Uterus (tissue), 4 donors: ENCODE data around the gene REG4. TPM values are rescaled to one million over a fixed set of nuclear protein-coding genes. Genes with fewer than 3 reads are reported as not detected.
A peak's percentile ranks its signal among the peaks of the same experiment; 100 is the strongest.

ENCODE experiments used
- DNase-seq, 2 donors: peaks; one replicate each; pipeline ENCODE4 v3.0.0-alpha.2; 2019 to 2020
- H3K27ac ChIP-seq, 2 donors: fragments of 200-600 bp; sonication (generic); 1 replicate in 1 of 2; 2 replicates in 1 of 2; pipeline ENCODE4 v1.5.1; 2016 to 2018
- H3K27me3 ChIP-seq, 2 donors: fragments of 200-600 bp; sonication (generic); one replicate each; pipeline ENCODE4 v1.5.1; 2018 to 2019; ENCODE audit warnings: control low read depth in 1 of 2
- H3K36me3 ChIP-seq, 2 donors: fragments of 200-600 bp; sonication (generic); one replicate each; pipeline ENCODE4 v1.5.1; 2019; ENCODE audit warnings: control low read depth in 1 of 2
- H3K4me1 ChIP-seq, 2 donors: fragments of 200-600 bp; sonication (generic); one replicate each; pipeline ENCODE4 v1.5.1; 2018 to 2019; ENCODE audit warnings: control low read depth in 1 of 2
- H3K4me3 ChIP-seq, 2 donors: fragments of 200-600 bp; sonication (generic); 1 replicate in 1 of 2; 2 replicates in 1 of 2; pipeline ENCODE4 v1.5.1; 2018 to 2019; ENCODE audit warnings: mild to moderate bottlenecking in 1 of 2
- H3K9me3 ChIP-seq, 2 donors: fragments of 200-600 bp; sonication (generic); one replicate each; pipeline ENCODE4 v1.5.1; 2019; ENCODE audit warnings: control low read depth in 1 of 2
- CTCF ChIP-seq, 4 experiments: fragments of 200-600 bp in 2 of 4; fragments of 450-650 bp in 2 of 4; sonication (generic) in 2 of 4; IDR thresholded peaks; one replicate each; pipeline ENCODE4 v1.5.1; 2016 to 2019; ENCODE audit warnings: antibody characterized with exemption in 4 of 4, mild to moderate bottlenecking in 2 of 4, moderate library complexity in 1 of 4
- POLR2A ChIP-seq, 2 donors: fragments of 450-650 bp; IDR thresholded peaks; one replicate each; pipeline ENCODE4 v1.6.1; 2016; ENCODE audit warnings: antibody characterized with exemption in 2 of 2, mild to moderate bottlenecking in 1 of 2, moderate library complexity in 1 of 2
- intact Hi-C: fragments of 100-400 bp; cut with DNase I; formaldehyde crosslinking; loops from one replicate; pipeline ENCODE4 v1.15.1; 2023; ENCODE audit warnings: low total_unique reads
- total RNA-seq, 4 donors: library from RNA; depleted of rRNA in 3 of 4; stranded (reverse); fragments of >200 nt in 3 of 4; gene quantifications; one replicate each; pipeline versions ENCODE4 v1.1.0 to v1.2.4, GENCODE V29; 2014 to 2023
- donor health status: DM: yes; HTN: yes; CAD: no.

The REG4 gene
- total RNA-seq, 4 donors from 2014 or later, result not detected

DNA sequence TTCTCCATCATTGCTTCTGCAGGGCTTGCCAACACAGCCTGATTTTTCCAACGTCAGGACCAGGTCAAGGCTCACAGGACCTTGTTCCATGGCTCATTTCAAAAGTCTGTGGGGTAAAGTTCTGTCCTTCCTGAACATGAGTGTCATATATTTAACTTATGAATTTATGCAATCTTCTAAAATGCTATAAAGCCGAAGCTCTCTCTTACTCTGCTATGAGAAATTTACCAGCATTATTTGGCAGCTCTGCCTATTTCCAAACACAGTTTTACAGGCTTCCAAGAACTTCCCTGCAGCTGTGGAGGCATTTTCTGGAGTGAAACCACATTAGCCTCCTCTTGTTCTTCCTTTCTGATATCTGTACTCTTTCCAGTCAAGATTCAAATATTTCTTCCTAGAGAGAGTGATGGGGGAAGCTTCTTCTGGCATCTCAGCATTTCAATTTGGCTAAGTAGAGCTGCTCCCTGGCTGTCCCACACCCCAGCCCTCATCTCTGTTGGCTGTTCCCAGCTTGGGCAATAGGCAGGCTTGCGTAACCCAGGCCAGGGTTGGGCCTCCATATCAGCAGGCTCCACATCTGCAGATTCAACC is 27.0 kb downstream of the REG4 start:
- no peaks in the 10 kb centered on the region for H3K4me1 ChIP-seq
- intact Hi-C loops, result no loop called here
- no peaks in the 10 kb centered on the region for H3K9me3 ChIP-seq
- no peak overlapping the region for H3K27ac ChIP-seq
- TF ChIP-seq CTCF (IDR thresholded peaks at IDR 0.05), result no peak
- no peak for TF ChIP-seq POLR2A (IDR thresholded peaks at IDR 0.05)
- no peak overlapping the region for H3K4me3 ChIP-seq
- no peaks in the 10 kb centered on the region for H3K27me3 ChIP-seq
- H3K36me3 ChIP-seq, result no peaks in the 10 kb centered on the region
- peak; percentile 39 to 65 for DNase-seq

DNA sequence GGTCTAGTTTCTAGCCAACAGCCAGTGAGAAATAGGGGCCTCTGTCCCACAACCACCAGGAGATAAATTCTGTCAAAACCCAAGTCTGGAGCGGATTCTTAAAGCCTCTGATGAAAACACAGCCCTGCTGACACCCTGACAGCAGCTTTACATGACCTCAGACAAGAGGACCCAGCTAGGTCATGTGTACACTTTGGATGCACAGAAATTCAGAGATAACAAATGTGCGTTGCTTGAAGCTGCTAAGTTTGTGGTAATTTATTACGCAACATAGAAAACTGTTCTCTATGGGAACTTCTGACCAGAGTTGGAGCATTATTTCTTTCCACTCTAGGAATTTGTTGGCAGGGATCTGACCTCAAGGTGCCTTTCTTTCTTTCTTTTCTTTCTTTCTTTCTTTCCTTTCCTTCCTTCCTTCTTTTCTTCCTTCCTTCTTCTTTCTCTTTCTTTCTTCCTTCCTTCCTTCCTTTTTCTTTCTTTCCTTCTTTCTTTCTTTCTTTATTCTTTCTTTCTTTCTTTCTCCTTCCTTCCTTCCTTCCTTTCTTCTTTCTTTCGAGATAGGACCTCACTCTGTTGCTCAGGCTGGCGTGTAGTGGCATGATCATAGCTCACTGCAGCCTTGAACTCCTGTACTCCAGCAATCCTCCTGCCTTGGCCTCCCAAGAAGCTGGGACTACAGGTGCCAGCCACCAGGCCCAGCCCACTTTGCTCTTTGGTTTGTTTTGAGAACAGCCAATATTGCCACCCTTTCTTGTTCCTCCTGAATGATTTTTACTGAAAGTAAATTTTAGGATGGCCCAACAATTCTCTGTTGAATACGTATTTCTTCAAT is 27.7 kb downstream of the REG4 start:
- H3K27me3 ChIP-seq, result no peaks in the 10 kb centered on the region
- H3K4me1 ChIP-seq, result no peaks in the 10 kb centered on the region
- no peaks in the 10 kb centered on the region for H3K36me3 ChIP-seq
- H3K4me3 ChIP-seq, result no peak overlapping the region
- intact Hi-C loops, result no loop called here
- DNase-seq, result no peak
- TF ChIP-seq POLR2A (IDR thresholded peaks at IDR 0.05) (no peak), CTCF (IDR thresholded peaks at IDR 0.05) (no peak)
- H3K9me3 ChIP-seq, result no peaks in the 10 kb centered on the region
- H3K27ac ChIP-seq, result no peak overlapping the region

DNA sequence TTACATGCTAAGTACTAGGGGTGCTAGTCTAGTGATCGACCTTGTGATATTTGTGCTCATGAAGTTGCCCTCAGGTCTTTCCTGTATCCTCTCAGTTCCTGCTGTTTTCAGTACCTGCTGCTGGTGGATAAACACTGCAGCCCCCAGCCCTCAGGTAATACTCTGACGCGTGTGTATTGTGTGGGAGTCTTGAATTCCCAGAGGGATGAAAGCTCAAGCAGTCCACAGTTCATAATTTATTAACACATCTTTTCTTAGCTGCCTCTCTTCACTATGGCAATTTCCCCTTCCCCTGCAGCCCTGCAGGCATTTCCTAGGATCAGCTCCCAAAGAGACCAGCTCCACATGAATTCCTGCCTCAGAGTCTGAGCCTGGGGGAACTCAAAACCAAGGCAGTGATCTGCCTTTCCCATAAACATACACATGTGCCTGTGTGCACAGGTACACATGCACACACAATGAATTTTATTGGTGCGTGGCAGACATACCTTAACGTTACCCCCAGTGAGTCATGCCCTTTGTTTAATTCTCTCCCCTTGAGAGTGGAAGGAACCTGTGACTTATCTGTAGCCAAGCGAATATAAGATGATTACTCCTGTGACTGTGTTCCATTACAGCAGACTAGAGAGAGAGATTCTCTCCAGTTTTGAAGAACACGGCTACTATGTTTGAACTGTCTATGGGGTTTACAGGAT is 28.5 kb downstream of the REG4 start:
- Histone ChIP-seq H3K4me1 (no peaks in the 10 kb centered on the region), H3K4me3 (no peak overlapping the region), H3K27me3 (no peaks in the 10 kb centered on the region), H3K36me3 (no peaks in the 10 kb centered on the region), H3K9me3 (no peaks in the 10 kb centered on the region), H3K27ac (no peak overlapping the region)
- intact Hi-C loops, result no loop called here
- DNase-seq, result no peak
- TF ChIP-seq CTCF (IDR thresholded peaks at IDR 0.05) (no peak), POLR2A (IDR thresholded peaks at IDR 0.05) (no peak)

DNA sequence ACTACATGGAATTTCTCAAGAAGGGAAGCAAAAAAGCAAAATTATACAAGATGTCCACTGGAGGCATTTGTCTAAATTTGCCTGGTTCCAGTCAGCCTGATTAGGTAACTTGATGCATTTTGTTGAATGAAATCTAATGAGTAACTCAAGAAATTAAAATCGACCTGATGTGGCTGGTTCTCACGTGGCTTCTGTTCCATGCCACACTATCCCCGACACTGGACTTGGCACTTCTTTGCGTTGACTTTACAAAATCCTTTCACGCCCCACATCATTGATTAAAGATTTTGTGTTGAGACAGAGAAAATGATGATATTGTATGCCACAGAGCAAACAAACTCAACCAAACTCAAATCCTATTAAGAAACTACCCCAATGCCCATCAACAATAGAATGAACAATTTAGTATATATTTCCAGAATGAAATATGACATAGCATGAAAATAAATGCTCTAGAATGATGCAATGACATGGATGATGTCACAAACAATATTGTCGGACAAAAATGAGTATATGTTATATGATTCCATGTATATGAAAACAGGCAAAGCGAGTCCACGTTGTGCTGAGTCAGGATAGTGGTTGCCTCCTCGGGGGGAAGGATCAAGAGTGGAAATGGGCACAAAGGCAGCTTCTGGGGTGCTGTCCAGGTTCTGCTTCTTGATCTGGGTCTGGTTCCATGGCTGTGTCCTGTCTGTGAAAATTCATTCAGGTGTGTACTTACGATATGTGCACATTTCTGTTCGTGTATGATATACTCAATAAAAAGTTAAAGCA is 29.6 kb downstream of the REG4 start:
- TF ChIP-seq CTCF (IDR thresholded peaks at IDR 0.05), result no peak
- TF ChIP-seq POLR2A (IDR thresholded peaks at IDR 0.05), result no peak
- Histone ChIP-seq H3K27me3 (no peaks in the 10 kb centered on the region), H3K4me3 (no peak overlapping the region), H3K9me3 (no peaks in the 10 kb centered on the region), H3K36me3 (no peaks in the 10 kb centered on the region), H3K4me1 (no peaks in the 10 kb centered on the region), H3K27ac (no peak overlapping the region)
- intact Hi-C loops, result no loop called here
- no peak for DNase-seq
